Gastroesophageal sphincter (tissue), 4 donors: ENCODE data around the gene PSORS1C1. TPM values are rescaled to one million over a fixed set of nuclear protein-coding genes. Genes with fewer than 3 reads are reported as not detected.
A peak's percentile ranks its signal among the peaks of the same experiment; 100 is the strongest.

Source experiments
- ATAC-seq: fragments of 150-250 bp; one replicate; pipeline ENCODE4 v1.9.1; 2016; ENCODE audit warnings: mild to moderate bottlenecking, moderate library complexity
- H3K27ac ChIP-seq, 4 donors: fragments of 200-600 bp; sonication (generic) in 3 of 4; 1 replicate in 3 of 4; 2 replicates in 1 of 4; pipeline ENCODE4 v1.5.1; 2016 to 2019
- H3K27me3 ChIP-seq: fragments of 200-600 bp; sonication (generic); one replicate; pipeline ENCODE4 v1.5.1; 2019
- H3K36me3 ChIP-seq, 2 donors: fragments of 200-600 bp; sonication (generic); one replicate each; pipeline ENCODE4 v1.5.1; 2019; ENCODE audit warnings: control low read depth in 1 of 2
- H3K4me1 ChIP-seq, 3 donors: fragments of 200-600 bp; sonication (generic); 1 replicate in 2 of 3; 2 replicates in 1 of 3; pipeline ENCODE4 v1.5.1; 2016 to 2019; ENCODE audit warnings: control low read depth in 2 of 3
- H3K4me3 ChIP-seq, 2 donors: fragments of 200-600 bp; sonication (generic); one replicate each; pipeline ENCODE4 v1.5.1; 2019; ENCODE audit warnings: mild to moderate bottlenecking in 1 of 2, moderate library complexity in 1 of 2
- H3K9me3 ChIP-seq, 3 donors: fragments of 200-600 bp; sonication (generic); one replicate each; pipeline ENCODE4 v1.5.1; 2017 to 2019; ENCODE audit warnings: control low read depth in 2 of 3
- CTCF ChIP-seq, 4 experiments: fragments of 200-600 bp in 2 of 4; fragments of 450-650 bp in 2 of 4; sonication (generic) in 1 of 4; IDR thresholded peaks; one replicate each; pipeline ENCODE4 v1.5.1; 2017 to 2019; ENCODE audit warnings: antibody characterized with exemption in 4 of 4, mild to moderate bottlenecking in 2 of 4, moderate library complexity in 2 of 4
- EP300 ChIP-seq: sonication (generic); formaldehyde crosslinking; IDR thresholded peaks from one replicate; pipeline ENCODE4 v1.6.1; 2017; ENCODE audit warnings: antibody characterized with exemption, mild to moderate bottlenecking
- POLR2A ChIP-seq, 2 donors: fragments of 450-650 bp; IDR thresholded peaks; one replicate each; pipeline ENCODE4 v1.6.1; 2017; ENCODE audit warnings: antibody characterized with exemption in 2 of 2, mild to moderate bottlenecking in 2 of 2, moderate library complexity in 1 of 2
- POLR2AphosphoS5 ChIP-seq: sonication (generic); formaldehyde crosslinking; IDR thresholded peaks from one replicate; pipeline ENCODE4 v1.6.1; 2017; ENCODE audit warnings: antibody characterized with exemption
- WGBS, 2 donors: methylation state at CpG; one replicate each; pipeline ENCODE4 v1.1.5; 2018; ENCODE audit warnings: low coverage in 1 of 2; 5-methylcytosine and 5-hydroxymethylcytosine counted together
- total RNA-seq, 4 donors: library from RNA; depleted of rRNA; stranded (reverse); fragments of >200 nt; gene quantifications; one replicate each; pipeline ENCODE4 v1.1.0, GENCODE V29; 2016

Gene PSORS1C1
- total RNA-seq, 4 donors from 2014 or later, result 0.12 to 7.8 (median 1.7) TPM

GRCh38 chr6:31149827-31150447, 35.3 kb downstream of the PSORS1C1 start:
- H3K9me3 ChIP-seq, result no peaks in the 10 kb centered on the region
- 87 to 93% methylated on average over 3 of the region's 6 CpGs for WGBS, 2 donors
- no peak overlapping the region for H3K4me3 ChIP-seq
- no peaks in the 10 kb centered on the region for H3K4me1 ChIP-seq
- H3K36me3 ChIP-seq, result peaks cover 0 to 72% of the 10 kb centered on the region in 2 donors
- H3K27me3 ChIP-seq, result no peaks in the 10 kb centered on the region
- H3K27ac ChIP-seq, result no peak overlapping the region
- TF ChIP-seq CTCF (IDR thresholded peaks at IDR 0.05), result no peak
- TF ChIP-seq POLR2A (IDR thresholded peaks at IDR 0.05), result no peak
- no peak for ATAC-seq

GRCh38 chr6:31152781-31153180, 38.2 kb downstream of the PSORS1C1 start:
- Histone ChIP-seq H3K9me3 (no peaks in the 10 kb centered on the region), H3K27me3 (no peaks in the 10 kb centered on the region), H3K27ac (no peak overlapping the region), H3K4me3 (no peak overlapping the region), H3K4me1 (peaks cover 0 to 12% (median 5%) of the 10 kb centered on the region in 3 donors), H3K36me3 (peaks cover 0 to 63% of the 10 kb centered on the region in 2 donors)
- 90 to 95% methylated on average over 3 to 7 of the region's 7 CpGs for WGBS, 2 donors
- ATAC-seq, result no peak
- no peak for TF ChIP-seq EP300
- no peak for TF ChIP-seq POLR2A (IDR thresholded peaks at IDR 0.05)
- TF ChIP-seq CTCF (IDR thresholded peaks at IDR 0.05), result no peak
- TF ChIP-seq POLR2AphosphoS5, result no peak

GRCh38 chr6:31154436-31154835, 39.8 kb downstream of the PSORS1C1 start:
- no peaks in the 10 kb centered on the region for H3K27me3 ChIP-seq
- H3K4me1 ChIP-seq, result peaks cover 0 to 21% (median 11%) of the 10 kb centered on the region in 3 donors
- peaks cover 0 to 49% of the 10 kb centered on the region in 2 donors for H3K36me3 ChIP-seq
- WGBS, 2 donors, result 87 to 100% methylated on average over 2 to 11 of the region's 15 CpGs
- TF ChIP-seq POLR2A (IDR thresholded peaks at IDR 0.05) (no peak), CTCF (IDR thresholded peaks at IDR 0.05) (no peak), POLR2AphosphoS5 (no peak), EP300 (no peak)
- H3K4me3 ChIP-seq, result no peak overlapping the region
- no peaks in the 10 kb centered on the region for H3K9me3 ChIP-seq
- no peak for ATAC-seq
- H3K27ac ChIP-seq, result no peak overlapping the region

GRCh38 chr6:31156641-31157040, 42.0 kb downstream of the PSORS1C1 start:
- H3K4me1 ChIP-seq, result peaks cover 0 to 27% (median 14%) of the 10 kb centered on the region in 3 donors
- H3K27me3 ChIP-seq, result no peaks in the 10 kb centered on the region
- no peak overlapping the region for H3K27ac ChIP-seq
- ATAC-seq, result no peak
- TF ChIP-seq CTCF (IDR thresholded peaks at IDR 0.05) (no peak), POLR2A (IDR thresholded peaks at IDR 0.05) (no peak), POLR2AphosphoS5 (no peak), EP300 (no peak)
- peaks cover 0 to 30% of the 10 kb centered on the region in 2 donors for H3K36me3 ChIP-seq
- no peaks in the 10 kb centered on the region for H3K9me3 ChIP-seq
- no peak overlapping the region for H3K4me3 ChIP-seq
- 40 to 83% methylated on average over 1 to 7 of the region's 7 CpGs for WGBS, 2 donors

GRCh38 chr6:31157513-31158139, 43.0 kb downstream of the PSORS1C1 start, which contains the start of gene CCHCR1:
CCHCR1 (minus strand) TSS chr6:31157802; CDS start chr6:31157600, 202 bp downstream.
- Histone ChIP-seq H3K9me3 (no peaks in the 10 kb centered on the region), H3K27ac (peak within 1 kb of the TSS; percentile 36 to 87 (median 82)), H3K27me3 (no peaks in the 10 kb centered on the region), H3K36me3 (peaks cover 0 to 40% of the 10 kb centered on the region in 2 donors), H3K4me1 (peaks cover 0 to 27% (median 14%) of the 10 kb centered on the region in 3 donors), H3K4me3 (peak within 1 kb of the TSS; percentile 45 to 70)
- WGBS, 2 donors, result 5 to 12% methylated on average over 11 to 12 of the region's 14 CpGs
- no peak for ATAC-seq
- no peak for TF ChIP-seq EP300
- no peak for TF ChIP-seq CTCF (IDR thresholded peaks at IDR 0.05)
- no peak for TF ChIP-seq POLR2A (IDR thresholded peaks at IDR 0.05)
- no peak for TF ChIP-seq POLR2AphosphoS5
